GM21390 (cell line): ENCODE data around the gene IFT43.

Experiments
- ATAC-seq: cut with Tn5 transposase; IDR thresholded peaks from one replicate; pipeline ENCODE4 v1.9.1; 2021; ENCODE audit not compliant: unreplicated experiment

The IFT43 gene

DNA sequence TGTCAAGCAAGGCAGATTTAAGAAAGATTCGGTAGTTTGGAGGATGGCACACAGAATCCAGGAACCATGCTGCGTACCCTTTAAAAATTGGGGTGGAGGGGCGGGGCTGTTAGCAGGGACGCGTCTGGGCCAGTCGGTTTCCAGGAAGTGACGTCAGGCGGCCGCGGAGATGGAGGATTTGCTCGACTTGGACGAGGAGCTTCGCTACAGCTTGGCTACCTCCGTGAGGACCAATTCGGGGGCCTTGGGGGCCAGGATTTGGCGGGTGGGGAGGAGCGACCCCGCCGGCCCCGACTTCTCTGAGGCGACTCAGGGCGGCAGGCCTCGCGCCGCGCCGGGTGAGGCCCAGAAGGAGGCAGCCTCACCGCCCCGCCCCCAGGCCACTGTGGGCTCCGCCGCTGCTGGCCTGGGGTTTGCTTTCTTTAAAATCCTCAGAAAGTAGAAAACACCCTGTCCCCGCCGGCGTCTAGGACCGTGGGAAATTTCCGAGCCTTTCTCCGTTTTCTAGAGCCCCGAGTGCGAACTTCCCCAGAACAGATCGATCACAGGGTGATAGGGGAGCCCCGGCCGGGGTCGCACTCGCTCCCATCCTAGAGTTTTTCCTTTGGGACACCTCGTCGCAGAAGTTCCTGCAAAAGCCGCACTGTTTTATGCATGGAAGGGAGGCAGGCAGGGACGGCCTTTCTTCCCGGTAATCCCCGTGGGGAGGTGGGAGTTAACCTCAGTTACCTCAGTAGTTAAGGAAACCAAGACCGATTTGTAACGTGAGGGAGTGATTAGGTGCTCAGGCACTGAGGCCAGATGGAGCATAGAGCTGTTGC, at the start of gene IFT43:
IFT43 (plus strand) TSS at position 146 of the 821 bp plus-strand sequence; CDS start at position 170, 24 bp downstream.
- ATAC-seq: peak; percentile 70

DNA sequence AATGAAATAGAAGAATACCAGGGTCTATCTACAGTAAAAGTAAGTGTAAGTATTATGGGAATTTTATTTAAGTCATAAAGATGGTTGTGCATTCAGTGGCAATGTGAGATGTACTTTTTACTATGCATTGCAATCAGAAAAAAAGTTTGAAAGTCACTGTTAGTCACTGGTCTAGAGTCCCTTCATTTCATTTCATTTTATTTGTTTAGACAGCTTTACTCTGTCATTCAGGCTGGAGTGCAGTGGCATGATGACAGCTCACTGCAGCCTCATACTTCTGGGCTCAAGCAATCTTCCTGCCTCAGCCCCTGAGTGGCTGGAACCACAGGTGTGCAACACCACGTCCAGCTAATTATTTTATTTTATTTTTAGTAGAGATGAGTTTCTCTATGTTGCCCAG, 46.4 kb upstream of the IFT43 start:
- ATAC-seq: no peak

DNA sequence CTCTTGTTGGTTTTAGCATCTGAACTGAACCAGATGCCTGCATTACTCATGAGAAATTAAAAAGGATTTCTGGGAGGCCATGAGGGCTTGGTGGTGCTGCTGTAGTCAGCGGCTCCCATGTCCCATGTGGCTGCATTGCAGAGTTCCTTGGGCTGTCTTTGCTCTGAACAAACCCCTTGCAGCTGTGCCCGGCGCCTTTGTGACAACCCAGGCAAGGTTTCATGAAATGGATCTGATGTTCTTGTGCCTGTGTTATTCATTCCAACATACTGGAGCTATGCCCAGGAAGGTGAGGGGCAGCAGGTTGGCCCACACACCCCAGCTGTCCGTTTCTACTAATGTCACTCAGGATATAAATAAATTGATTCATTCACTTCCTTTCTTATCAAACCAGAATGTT, 44.5 kb upstream of the IFT43 start:
- ATAC-seq: no peak

DNA sequence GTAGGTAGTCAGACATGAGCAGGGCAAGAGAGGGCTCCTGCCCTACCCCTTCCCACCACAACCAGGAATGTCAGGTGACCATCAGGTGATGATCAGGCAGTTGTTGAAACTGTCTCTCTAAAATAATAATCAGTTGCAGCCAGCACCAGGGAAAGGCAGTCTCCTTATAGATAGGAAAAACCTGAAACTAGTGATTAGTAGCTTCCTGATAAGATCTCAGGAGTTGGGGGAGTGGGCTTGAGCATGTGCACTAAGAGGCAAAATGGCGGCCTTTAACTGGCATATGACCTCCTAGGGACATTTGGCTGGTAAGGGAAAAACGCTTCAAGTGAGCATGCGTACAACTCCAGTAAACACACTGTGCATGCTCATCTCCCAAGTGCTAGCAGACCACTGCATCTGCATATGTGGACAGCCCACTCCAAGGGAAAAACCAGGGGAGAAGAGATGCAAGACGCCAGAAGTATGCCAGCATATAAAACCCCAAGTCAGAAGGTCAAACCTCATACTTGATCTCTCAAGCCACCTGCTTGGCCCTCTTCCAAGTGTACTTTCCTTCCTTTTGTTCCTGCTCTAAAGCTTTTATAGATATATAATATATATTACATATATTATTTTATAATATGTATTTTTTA, 40.8 kb upstream of the IFT43 start:
- ATAC-seq: no peak

DNA sequence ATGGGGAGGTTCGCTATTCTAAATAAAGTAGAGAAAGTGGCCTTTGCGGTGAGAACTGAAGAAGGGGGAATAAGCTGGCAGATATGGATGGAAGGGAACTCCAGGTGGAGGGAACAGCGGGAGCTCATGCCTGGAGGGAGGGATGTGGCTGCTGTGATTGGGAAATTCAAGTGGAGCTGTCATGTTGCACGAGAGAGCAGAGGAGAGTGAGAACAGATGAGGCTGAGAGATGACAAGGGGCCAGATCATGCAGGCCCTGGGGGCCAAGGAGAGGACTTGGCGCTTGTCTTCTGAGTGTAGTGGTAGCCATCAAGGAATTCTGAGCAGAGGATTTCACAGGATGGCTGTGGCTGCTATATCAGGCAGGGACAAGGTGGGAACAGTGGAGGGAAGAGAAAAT, 38.8 kb upstream of the IFT43 start:
- ATAC-seq: no peak

DNA sequence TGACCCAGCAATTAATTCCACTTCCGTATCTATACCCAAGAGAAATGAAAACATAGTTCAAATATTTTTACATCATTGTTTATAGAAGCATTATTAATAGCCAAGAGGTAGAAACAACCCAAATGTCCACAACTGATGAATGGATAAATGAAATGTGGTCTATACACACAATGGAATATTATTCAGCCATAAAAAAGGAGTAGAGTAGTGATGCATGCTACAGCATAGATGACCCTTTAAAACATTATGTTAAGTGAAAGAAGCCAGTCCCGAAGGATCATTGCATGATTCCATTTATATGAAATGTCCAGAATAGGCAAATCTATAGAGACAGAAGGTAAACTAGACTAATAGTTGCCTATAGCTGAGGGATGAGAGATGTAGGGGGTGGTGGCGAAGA, 33.1 kb upstream of the IFT43 start:
- no peak for ATAC-seq

DNA sequence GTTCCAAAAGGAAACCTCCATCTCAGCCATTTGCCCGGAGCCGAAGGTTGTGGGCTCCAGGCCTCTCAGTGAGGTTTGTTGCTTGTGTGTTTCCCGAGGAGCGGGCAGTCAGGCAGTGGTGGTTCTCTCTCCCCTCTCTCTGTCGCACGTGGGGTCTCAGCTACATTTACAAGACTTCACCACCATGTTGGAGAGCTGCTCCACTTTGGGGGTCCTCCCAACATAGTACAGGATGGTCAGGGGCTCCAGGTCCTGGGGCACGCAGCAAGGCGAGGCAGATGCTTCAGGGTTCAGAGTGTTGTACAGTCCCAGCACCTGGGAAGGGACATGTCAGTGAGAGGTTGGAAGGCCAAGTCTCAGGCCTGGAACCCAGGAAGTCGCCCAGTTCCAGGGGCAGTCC, 26.5 kb upstream of the IFT43 start:
- ATAC-seq: no peak

DNA sequence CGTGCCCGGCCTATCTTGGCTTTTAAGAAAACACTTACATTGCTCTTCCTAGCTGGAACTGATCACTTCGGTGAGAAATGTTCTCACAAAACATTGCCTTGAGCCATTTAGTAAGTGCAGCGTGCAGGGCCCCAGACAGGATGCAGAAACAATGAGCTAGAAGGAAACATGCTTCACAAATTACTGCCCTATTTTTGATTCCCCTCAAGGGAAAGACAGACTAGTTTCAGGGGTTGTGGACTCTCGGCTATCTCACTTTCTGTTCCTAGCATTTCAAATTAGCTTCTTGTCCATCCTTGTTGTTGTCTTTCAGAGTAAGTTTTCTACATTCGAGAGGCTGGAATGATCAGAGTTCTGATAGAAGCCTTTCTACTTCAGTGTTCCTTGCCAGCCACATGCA, 25.3 kb upstream of the IFT43 start:
- peak; percentile 89 for ATAC-seq

DNA sequence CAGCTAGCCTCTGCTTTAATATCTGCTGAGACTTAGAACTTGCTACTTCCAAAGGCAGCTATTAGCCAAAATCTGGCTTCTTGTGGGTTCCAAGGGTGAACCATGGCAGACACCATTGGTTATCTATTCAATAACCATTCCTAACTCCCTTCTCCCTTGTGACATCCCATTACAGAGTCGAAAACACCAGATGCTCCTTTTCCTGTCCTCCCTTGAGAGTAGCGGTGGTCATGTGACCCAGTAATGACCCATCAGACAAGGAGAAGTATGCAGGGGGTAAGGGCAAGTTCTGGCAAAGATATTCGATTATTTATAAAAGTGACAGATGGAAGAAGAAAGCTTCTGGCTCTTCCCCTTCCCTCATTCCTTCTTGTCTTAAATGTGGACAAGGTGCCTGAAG, 23.9 kb upstream of the IFT43 start:
- no peak for ATAC-seq

DNA sequence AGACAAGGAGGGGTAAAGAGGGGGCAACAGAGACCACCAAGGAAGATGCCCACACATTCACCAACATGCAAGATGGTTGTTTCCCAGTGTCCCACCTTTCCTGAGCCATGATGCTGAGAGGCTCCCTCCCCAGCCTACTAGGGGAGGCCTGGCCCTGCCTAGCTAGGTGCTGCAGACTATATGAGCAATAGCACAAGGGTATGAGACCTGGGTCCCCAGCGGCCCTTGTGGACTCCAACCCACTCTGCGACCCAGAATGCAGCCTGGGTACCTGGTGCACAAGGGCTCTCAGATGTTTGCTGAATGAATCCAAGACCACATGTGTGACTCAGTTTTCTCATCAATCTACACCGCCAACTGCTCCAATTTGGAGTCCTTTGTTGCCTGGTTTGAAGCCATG, 17.7 kb upstream of the IFT43 start:
- ATAC-seq: no peak

DNA sequence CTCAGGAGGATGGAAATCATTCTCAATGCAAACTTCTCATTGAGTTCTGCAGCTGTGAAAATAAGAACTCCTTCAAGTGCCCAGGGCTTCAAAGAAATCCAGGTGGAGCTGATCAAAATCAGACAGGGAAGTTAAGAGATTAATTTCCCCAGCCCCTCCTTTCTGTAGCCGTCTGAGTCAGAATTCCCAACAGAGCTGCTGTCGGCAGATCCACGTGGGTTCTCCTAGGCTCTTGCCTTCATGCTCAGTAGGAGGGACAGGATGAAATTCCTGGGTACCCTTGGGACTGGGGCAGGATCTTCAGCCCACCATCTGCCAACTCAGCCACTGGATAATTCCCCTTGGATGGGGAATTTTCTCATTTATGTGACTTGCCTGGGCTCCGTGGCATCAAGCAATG, 17.1 kb upstream of the IFT43 start:
- ATAC-seq: no peak

DNA sequence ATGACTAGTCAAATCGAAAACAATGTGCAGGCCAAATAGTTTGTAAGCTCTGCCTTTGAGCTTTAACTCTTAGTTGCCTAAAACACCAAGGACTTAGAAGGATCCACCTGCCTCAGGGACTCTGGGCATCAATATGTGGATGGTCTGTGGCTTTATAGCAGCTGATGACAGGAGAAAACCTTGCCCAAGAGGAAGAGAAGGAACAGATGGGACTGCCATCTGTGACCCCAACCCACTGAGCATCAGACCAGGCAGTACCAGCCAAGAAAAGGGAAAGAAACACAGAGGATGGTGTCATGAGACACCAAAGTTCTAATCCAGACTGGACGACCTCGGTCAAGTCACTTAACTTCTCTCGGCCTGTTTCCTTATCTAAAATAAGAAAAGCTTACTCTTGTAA, 16.4 kb upstream of the IFT43 start:
- no peak for ATAC-seq

DNA sequence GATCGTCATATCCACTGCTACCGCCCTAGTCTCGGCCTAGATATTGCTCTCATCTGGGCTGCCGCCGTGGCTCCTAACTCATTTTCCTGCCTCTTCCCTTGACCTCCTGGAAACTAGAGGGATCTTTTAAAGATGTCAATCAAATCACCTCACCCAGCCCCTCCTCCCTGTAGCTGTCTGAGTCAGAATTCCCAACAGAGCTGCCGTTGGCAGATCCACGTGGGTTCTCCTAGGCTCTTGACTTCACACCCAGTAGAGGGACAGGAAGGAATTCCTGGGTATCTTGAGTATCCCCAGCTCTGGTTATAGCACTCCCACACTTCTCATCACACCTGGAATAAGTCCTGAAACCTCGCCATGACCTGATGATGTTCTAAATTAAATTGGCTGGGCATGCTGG, 15.7 kb upstream of the IFT43 start:
- ATAC-seq: no peak

DNA sequence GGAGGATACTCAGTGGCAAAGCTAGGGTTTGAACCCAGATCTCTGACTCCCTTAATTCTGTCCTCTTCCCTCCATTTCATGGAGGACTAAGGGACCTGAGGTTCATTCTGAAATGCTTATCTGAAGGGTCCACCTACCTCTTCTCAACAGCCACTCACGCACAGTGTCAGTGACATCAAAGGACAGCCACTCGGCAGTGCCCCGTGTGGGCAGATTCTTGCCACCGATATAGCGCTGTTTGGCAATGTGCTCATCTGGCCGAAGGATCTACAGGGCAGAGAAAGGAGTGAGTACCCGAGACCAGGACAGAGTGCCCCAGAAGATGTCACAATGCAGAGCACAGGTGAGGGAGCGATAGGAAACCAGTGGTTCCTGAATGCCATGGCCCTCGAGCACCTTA, 14.6 kb upstream of the IFT43 start:
- ATAC-seq: no peak

DNA sequence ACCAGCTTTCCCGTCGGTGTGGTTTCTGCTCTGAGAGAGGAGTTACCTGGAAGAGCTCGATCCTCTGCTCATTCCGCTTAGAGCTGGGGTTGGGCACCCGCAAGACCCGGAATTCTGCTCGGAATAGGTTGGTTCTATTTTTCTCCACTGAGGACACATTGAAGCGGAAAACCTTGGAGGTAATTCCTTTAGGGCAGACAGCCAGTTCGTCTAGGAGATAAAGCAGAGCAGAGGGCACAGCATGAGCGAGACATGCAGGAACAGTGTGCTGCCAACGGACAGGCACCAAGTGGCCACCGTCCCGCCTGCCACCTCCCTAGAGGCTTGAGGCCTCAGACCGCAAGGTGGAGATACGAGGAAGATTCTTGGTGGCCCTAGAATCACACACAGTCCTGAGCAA, 14.1 kb upstream of the IFT43 start:
- ATAC-seq: no peak

DNA sequence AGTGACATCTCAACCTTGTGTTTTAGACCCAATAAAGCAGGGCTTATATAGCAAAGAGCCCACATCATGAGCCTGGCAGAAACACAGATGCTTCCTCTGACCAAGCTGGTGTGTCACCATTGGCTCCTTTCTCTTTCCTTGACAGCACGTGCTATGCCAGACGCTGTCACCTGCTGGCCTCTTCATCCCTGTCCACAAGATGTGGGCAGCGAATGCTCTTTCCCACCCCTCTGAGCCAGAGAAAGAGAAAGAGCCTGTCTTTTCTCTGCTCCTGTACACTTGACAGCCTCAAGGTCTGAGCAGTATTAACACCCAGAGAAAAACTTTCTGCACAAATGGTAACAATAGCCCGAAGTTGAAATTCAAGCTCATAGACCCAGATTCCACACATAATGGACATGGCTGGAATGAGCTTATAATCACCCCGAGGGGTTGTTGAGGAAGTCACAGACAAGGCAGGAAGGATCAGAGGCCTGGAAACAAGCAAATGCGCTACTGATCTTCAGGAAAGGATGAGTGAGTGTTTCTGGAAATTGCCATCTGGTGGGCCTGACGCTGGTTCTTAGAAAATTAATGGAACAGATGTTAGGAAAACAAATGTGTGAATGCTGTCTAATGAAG, 12.7 kb upstream of the IFT43 start:
- no peak for ATAC-seq

DNA sequence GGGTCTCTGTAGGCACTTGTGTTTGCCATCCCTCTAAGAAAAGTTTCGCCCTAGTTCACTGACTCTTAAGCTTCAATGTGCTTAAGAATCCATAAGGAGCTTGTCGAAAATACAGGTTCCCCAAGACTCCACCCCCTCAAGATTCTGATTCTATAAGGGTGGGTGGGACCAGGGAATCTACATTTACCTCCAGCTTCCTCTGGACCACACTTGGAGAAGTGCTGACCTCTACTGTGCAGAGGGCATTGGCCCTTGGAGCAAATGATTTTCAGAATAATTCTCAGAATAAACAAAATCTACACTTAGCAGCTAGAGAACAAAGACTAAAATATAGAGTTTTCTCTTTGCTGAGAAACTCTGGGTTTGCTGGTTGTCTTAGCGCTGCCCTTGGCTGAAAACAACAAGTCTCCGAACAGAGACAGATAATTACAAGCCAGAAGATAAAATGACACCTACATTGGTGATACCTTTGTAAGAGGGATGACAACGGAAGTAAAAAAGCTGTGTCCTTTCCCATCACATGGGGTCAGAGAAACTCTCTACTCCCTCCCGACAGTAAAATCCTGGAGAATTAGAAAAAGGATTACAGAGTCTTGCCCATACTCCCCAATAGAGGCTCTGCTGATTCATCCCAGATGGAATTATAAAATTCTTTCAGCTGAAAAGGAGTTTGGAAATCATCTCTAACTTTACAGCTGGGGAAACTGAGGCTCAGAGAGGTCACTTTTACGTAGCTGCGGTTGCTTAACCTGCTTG, 8.6 kb upstream of the IFT43 start:
- no peak for ATAC-seq

DNA sequence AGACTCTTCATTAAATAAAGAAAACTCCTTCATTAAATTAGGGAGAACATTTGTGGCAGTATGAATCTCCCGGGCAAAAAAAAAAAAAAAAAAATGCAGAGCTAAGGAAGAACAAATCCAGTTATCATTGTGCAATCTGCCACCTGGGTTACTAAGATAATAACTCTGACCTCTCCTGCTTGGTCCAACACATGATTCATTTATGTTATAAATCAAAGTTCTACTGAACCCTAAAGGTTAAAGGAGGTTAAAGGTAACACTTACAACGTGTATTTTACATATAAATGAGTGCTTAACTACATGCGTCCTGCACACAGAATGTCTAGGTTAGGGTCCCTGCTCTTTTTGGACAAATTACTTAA, 8.0 kb upstream of the IFT43 start:
- no peak for ATAC-seq

DNA sequence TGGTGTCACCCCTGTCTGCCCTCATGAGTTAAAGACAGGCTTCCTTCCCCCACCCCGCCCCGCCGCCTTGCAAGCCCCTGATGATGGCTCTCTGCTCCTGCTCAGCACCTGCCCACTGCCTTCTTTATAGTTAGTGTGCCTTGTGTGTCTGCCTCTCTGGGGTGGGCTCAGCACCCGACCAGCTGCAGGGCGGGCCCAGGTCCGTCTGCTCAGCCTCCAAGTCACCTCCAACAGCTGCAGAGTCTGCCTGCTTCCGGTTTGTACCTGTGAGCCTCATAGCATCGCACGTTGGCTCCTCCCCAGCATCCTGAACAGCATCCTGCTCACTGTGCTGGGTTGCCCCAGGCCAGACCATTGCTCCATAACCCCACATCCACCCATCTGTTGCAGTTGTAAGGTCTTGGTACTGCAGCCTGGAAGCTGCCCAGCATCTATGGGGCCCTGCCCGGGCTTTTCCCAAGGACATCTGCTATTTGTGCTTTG, 7.3 kb upstream of the IFT43 start:
- no peak for ATAC-seq

DNA sequence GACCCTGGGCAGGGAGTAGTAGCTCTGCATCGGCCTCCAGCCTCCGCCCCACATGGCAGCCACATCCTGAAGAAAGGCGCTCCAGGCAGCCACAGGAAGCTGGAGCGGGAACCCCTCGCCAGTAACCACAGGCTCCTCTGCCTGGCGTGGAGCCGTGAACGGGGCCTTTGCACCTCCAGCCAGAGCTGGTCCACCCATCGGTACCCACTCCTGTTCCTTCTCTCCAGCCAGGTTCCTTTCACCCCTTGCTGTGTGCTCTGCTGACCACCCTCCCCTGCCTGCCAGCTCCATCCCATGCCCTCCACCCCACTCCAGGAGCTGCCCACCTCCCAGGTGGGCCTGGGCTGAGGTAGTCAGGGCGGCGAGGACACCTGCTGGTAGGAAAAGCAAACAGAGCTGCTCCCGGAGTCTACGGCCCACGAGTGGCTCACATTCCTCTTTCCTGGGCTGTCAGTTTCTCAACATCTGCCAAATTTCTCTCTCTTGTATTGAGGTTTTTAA, 6.4 kb upstream of the IFT43 start:
- no peak for ATAC-seq
